WTC11 (cell line): ENCODE measurements around the gene SPAG5.

ENCODE experiments used
- CREB1 ChIP-seq: sonication (generic); formaldehyde crosslinking; IDR thresholded peaks from 2 replicates; pipeline ENCODE4 v1.8.0; 2023; ENCODE audit warnings: mild to moderate bottlenecking, missing genetic modification reagents
- FOXJ3 ChIP-seq: sonication (generic); formaldehyde crosslinking; IDR thresholded peaks from 2 replicates; pipeline ENCODE4 v1.9.0; 2021; ENCODE audit warnings: missing genetic modification reagents, mild to moderate bottlenecking, borderline replicate concordance
- IRF2 ChIP-seq: sonication (generic); formaldehyde crosslinking; IDR thresholded peaks from 2 replicates; pipeline ENCODE4 v1.8.0; 2022; ENCODE audit warnings: low read depth, missing genetic modification reagents, borderline replicate concordance
- JUN ChIP-seq: sonication (generic); formaldehyde crosslinking; IDR thresholded peaks from 2 replicates; pipeline ENCODE4 v1.8.0; 2023; ENCODE audit warnings: mild to moderate bottlenecking, missing genetic modification reagents
- SP1 ChIP-seq: sonication (generic); formaldehyde crosslinking; conservative IDR thresholded peaks from 2 replicates; pipeline ENCODE4 v1.8.1; 2022; ENCODE audit warnings: missing genetic modification reagents
- TEAD4 ChIP-seq: sonication (generic); formaldehyde crosslinking; IDR thresholded peaks from 2 replicates; pipeline ENCODE4 v1.8.0; 2022; ENCODE audit warnings: mild to moderate bottlenecking, missing genetic modification reagents
- ZBTB21 ChIP-seq: sonication (generic); formaldehyde crosslinking; IDR thresholded peaks from 2 replicates; pipeline ENCODE4 v1.8.1; 2023; ENCODE audit warnings: mild to moderate bottlenecking, missing genetic modification reagents, borderline replicate concordance
- ZNF138 ChIP-seq: sonication (generic); formaldehyde crosslinking; conservative IDR thresholded peaks from 2 replicates; pipeline ENCODE4 v1.8.1; 2022; ENCODE audit warnings: mild to moderate bottlenecking, moderate library complexity, missing genetic modification reagents
- ZNF416 ChIP-seq: fragments of 250-450 bp; sonication (Bioruptor Pico); IDR thresholded peaks from 2 replicates; pipeline ENCODE4 v1.9.0; 2021; ENCODE audit warnings: mild to moderate bottlenecking, inconsistent platforms
- ZNF423 ChIP-seq: fragments of 250-450 bp; sonication (Bioruptor Pico); IDR thresholded peaks from 2 replicates; pipeline ENCODE4 v2.1.2; 2022; ENCODE audit warnings: mild to moderate bottlenecking, moderate library complexity
- TF ChIP-seq, protein P1 (sequence below): fragments of 200-600 bp; IDR thresholded peaks from 2 replicates; pipeline ENCODE4 v1.8.0; 2022; ENCODE audit warnings: antibody characterized with exemption
- TF ChIP-seq, protein P2 (sequence below): sonication (generic); formaldehyde crosslinking; IDR thresholded peaks from 2 replicates; pipeline ENCODE4 v1.8.0; 2022; ENCODE audit warnings: mild to moderate bottlenecking, missing genetic modification reagents
- TF ChIP-seq, protein P3 (sequence below): fragments of 250-450 bp; sonication (Bioruptor Pico); IDR thresholded peaks from 2 replicates; pipeline ENCODE4 v1.9.0; 2021; ENCODE audit warnings: mild to moderate bottlenecking

DNA sequence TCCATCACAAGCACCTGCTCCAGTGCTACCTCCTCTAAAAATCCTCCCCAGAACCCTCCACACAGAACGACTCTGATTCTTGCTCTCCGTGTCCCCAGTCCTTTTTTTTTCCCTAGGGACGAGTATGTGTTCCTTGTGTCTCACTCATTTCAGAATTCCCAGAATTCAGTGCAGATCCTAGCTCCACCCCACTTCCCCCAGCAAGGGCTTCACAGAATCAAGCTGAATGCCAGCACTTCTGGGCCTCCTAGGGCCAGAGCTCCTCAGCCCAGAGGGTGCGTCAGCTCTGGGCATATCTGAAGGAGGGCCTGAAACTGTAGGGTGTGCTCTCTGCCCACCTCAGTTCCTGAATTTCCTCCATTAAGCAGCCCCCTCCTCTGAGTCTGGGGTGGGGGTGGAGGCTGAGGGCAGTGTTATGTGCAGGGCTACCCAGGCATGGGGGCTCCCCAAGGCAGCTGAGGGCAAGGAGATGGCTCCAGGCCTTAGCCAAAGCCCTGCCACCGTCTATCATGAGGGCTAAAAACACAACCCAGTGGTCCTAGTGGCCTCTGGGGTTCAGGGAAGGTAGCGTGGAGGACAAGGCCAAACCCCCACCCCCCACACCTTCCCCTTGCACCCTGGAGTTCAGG, 52.9 kb downstream of the SPAG5 start:
- TF ChIP-seq, protein P1, sequence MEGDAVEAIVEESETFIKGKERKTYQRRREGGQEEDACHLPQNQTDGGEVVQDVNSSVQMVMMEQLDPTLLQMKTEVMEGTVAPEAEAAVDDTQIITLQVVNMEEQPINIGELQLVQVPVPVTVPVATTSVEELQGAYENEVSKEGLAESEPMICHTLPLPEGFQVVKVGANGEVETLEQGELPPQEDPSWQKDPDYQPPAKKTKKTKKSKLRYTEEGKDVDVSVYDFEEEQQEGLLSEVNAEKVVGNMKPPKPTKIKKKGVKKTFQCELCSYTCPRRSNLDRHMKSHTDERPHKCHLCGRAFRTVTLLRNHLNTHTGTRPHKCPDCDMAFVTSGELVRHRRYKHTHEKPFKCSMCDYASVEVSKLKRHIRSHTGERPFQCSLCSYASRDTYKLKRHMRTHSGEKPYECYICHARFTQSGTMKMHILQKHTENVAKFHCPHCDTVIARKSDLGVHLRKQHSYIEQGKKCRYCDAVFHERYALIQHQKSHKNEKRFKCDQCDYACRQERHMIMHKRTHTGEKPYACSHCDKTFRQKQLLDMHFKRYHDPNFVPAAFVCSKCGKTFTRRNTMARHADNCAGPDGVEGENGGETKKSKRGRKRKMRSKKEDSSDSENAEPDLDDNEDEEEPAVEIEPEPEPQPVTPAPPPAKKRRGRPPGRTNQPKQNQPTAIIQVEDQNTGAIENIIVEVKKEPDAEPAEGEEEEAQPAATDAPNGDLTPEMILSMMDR: no peak
- TF ChIP-seq, protein P2, sequence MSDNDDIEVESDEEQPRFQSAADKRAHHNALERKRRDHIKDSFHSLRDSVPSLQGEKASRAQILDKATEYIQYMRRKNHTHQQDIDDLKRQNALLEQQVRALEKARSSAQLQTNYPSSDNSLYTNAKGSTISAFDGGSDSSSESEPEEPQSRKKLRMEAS (CRISPR knock-in tag): no peak
- TF ChIP-seq, protein P3, sequence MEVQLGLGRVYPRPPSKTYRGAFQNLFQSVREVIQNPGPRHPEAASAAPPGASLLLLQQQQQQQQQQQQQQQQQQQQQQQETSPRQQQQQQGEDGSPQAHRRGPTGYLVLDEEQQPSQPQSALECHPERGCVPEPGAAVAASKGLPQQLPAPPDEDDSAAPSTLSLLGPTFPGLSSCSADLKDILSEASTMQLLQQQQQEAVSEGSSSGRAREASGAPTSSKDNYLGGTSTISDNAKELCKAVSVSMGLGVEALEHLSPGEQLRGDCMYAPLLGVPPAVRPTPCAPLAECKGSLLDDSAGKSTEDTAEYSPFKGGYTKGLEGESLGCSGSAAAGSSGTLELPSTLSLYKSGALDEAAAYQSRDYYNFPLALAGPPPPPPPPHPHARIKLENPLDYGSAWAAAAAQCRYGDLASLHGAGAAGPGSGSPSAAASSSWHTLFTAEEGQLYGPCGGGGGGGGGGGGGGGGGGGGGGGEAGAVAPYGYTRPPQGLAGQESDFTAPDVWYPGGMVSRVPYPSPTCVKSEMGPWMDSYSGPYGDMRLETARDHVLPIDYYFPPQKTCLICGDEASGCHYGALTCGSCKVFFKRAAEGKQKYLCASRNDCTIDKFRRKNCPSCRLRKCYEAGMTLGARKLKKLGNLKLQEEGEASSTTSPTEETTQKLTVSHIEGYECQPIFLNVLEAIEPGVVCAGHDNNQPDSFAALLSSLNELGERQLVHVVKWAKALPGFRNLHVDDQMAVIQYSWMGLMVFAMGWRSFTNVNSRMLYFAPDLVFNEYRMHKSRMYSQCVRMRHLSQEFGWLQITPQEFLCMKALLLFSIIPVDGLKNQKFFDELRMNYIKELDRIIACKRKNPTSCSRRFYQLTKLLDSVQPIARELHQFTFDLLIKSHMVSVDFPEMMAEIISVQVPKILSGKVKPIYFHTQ (CRISPR knock-in tag): no peak
- TF ChIP-seq ZNF423 (CRISPR knock-in tag) (no peak), SP1 (CRISPR knock-in tag) (no peak), CREB1 (CRISPR knock-in tag) (no peak), ZNF138 (CRISPR knock-in tag) (no peak), ZNF416 (CRISPR knock-in tag) (no peak), FOXJ3 (no peak), ZBTB21 (CRISPR knock-in tag) (no peak), IRF2 (CRISPR knock-in tag) (no peak), JUN (CRISPR knock-in tag) (no peak), TEAD4 (CRISPR knock-in tag) (no peak)
